Activated CD8-positive, alpha-beta memory T cell treated with anti-CD3 and anti-CD28 coated beads for 48 hours (primary cell): ENCODE results near the gene GEN1.
A peak's percentile ranks its signal among the peaks of the same experiment; 100 is the strongest.

ENCODE experiments used
- DNase-seq, 3 experiments: peaks; one replicate each; pipeline ENCODE4 v3.0.0-alpha.2; 2020; ENCODE audit warnings: low read depth in 2 of 3, low spot score in 2 of 3

Gene GEN1

GRCh38 chr2:17752892-17753802, 791 bp upstream of the GEN1 start:
- DNase-seq, result peak in 2 of 3 experiments; percentile 16 to 25

GRCh38 chr2:17754773-17755425, 961 bp downstream of the GEN1 start:
- no peak for DNase-seq

GRCh38 chr2:17756668-17757067, 2.7 kb downstream of the GEN1 start:
- no peak for DNase-seq

- no peak for DNase-seq
Observed at GRCh38 chr2:17757321-17757720, 3.4 kb downstream of the GEN1 start.

GRCh38 chr2:17758118-17758517, 4.2 kb downstream of the GEN1 start:
- DNase-seq, result no peak

- DNase-seq, result no peak
Observed at GRCh38 chr2:17759805-17760204, 5.9 kb downstream of the GEN1 start.

- DNase-seq, result no peak
Observed at GRCh38 chr2:17762451-17762850, 8.5 kb downstream of the GEN1 start.

- no peak for DNase-seq
Observed at GRCh38 chr2:17763641-17764333, 9.8 kb downstream of the GEN1 start.

- no peak for DNase-seq
Observed at GRCh38 chr2:17765398-17765797, 11.5 kb downstream of the GEN1 start.

GRCh38 chr2:17768894-17769293, 15.0 kb downstream of the GEN1 start:
- no peak for DNase-seq

- no peak for DNase-seq
Observed at GRCh38 chr2:17771956-17772355, 18.0 kb downstream of the GEN1 start.

GRCh38 chr2:17772532-17772931, 18.6 kb downstream of the GEN1 start:
- no peak for DNase-seq

GRCh38 chr2:17780546-17780945, 26.6 kb downstream of the GEN1 start:
- no peak for DNase-seq

- DNase-seq, result no peak
Observed at GRCh38 chr2:17781482-17781881, 27.5 kb downstream of the GEN1 start.

GRCh38 chr2:17786727-17787126, 32.8 kb downstream of the GEN1 start:
- DNase-seq, result no peak

- DNase-seq, result no peak
Observed at GRCh38 chr2:17788773-17789172, 34.8 kb downstream of the GEN1 start.

- no peak for DNase-seq
Observed at GRCh38 chr2:17790536-17790935, 36.6 kb downstream of the GEN1 start.

- DNase-seq, result no peak
Observed at GRCh38 chr2:17791121-17791816, 37.3 kb downstream of the GEN1 start.

- no peak for DNase-seq
Observed at GRCh38 chr2:17791817-17792130, 37.8 kb downstream of the GEN1 start.

GRCh38 chr2:17792515-17792914, 38.6 kb downstream of the GEN1 start:
- DNase-seq, result no peak

- DNase-seq, result no peak
Observed at GRCh38 chr2:17793296-17793695, 39.4 kb downstream of the GEN1 start.
